MCF 10A (cell line): ENCODE measurements around the gene PPFIA1. TPM values are rescaled to one million over a fixed set of nuclear protein-coding genes. Genes with fewer than 3 reads are reported as not detected.

ENCODE experiments used
- BruUV-seq: library from RNA; stranded (reverse); fragments of 400-500 nt; replicated peaks from 2 replicates; lab custom pipeline; 2021; lab: Mats Ljungman, UMichigan
- CTCF ChIA-PET: fragments of 300-600 bp; sonication (Branson Sonifier 250); formaldehyde crosslinking; extraction: SDS; loops from one replicate; lab custom pipeline; 2021; ENCODE audit warnings: antibody characterized with exemption, inconsistent platforms; lab: Yijun Ruan, JAX
- POLR2A ChIA-PET: fragments of 300-600, 350-650 bp; sonication (Branson Sonifier 250); formaldehyde crosslinking; extraction: SDS; loops from one replicate; lab custom pipeline; 2020; ENCODE audit warnings: antibody characterized with exemption, inconsistent platforms; lab: Yijun Ruan, JAX
- DNase-seq: peaks from one replicate; pipeline ENCODE4 v3.0.0-alpha.2; 2018; ENCODE audit not compliant: unreplicated experiment
- H3K27ac Mint-ChIP-seq: one replicate; pipeline ENCODE4 v1.8.0; 2022; ENCODE audit warnings: mild to moderate bottlenecking, low read depth, mixed read lengths; ENCODE audit not compliant: unreplicated experiment
- H3K27me3 Mint-ChIP-seq: one replicate; pipeline ENCODE4 v1.8.0; 2022; ENCODE audit warnings: mixed read lengths; ENCODE audit not compliant: insufficient read depth, unreplicated experiment
- H3K36me3 Mint-ChIP-seq: one replicate; pipeline ENCODE4 v1.8.0; 2022; ENCODE audit warnings: mild to moderate bottlenecking, moderate library complexity, mixed read lengths; ENCODE audit not compliant: insufficient read depth, unreplicated experiment
- H3K4me1 Mint-ChIP-seq: one replicate; pipeline ENCODE4 v1.8.0; 2022; ENCODE audit warnings: mixed read lengths; ENCODE audit not compliant: insufficient read depth, unreplicated experiment
- H3K4me3 Mint-ChIP-seq: one replicate; pipeline ENCODE4 v1.8.0; 2022; ENCODE audit warnings: mild to moderate bottlenecking, moderate library complexity, mixed read lengths; ENCODE audit not compliant: unreplicated experiment
- H3K9me3 Mint-ChIP-seq: one replicate; pipeline ENCODE4 v1.8.0; 2022; ENCODE audit warnings: mixed read lengths; ENCODE audit not compliant: unreplicated experiment
- intact Hi-C: fragments of 100-400 bp; cut with micrococcal nuclease; formaldehyde crosslinking; loops from 2 replicates; pipeline ENCODE4 v1.14.1; 2022
- total RNA-seq: library from RNA; stranded (reverse); gene quantifications from 2 replicates; pipeline ENCODE4 v1.2.3, GENCODE V29; 2022
- TF ChIP-seq, protein P1 (sequence below): fragments of 200-600 bp; IDR thresholded peaks from one replicate; pipeline ENCODE4 v1.8.0; 2022; ENCODE audit warnings: antibody characterized with exemption, mild to moderate bottlenecking; ENCODE audit not compliant: unreplicated experiment

The PPFIA1 gene
- total RNA-seq, 1 experiment from 2014 or later, result 78.8 TPM

GRCh38 chr11:70424765-70425344, 154.4 kb downstream of the PPFIA1 start:
- H3K4me3 Mint-ChIP-seq, result no peak overlapping the region
- DNase-seq, result no peak
- intact Hi-C loops, result no loop called here

DNA sequence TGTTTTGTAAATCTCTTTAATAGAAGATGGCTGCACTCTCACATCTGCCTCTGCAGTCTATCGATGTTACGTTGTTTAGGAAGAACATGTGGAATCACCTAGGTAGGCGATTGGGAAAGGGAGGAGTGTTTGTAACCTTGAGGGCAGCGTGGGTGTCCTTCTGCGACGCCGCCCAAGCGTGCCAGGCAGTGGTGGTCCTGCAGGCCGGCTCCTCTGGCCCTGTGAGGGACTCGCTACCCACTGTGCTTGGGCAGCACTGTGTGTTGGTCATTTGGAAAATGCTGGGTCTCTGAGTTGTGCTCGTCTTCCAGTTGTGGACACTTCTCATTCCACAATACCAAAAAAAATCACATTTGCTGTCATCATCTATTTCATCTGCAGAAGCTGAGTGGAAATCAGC, 156.9 kb downstream of the PPFIA1 start:
- ChIA-PET CTCF (interaction anchor here (0.9 kb wide), 1 partner anchor 653 kb away, joined by 3 read pairs; no protein-coding TSS in a partner anchor), POLR2A (interaction anchor here (0.7 kb wide), 1 partner anchor 1243 kb away, joined by 4 read pairs; no protein-coding TSS in a partner anchor)
- Mint-ChIP-seq H3K9me3 (no peaks in the 10 kb centered on the region), H3K4me1 (no peaks in the 10 kb centered on the region), H3K27ac (no peak overlapping the region), H3K4me3 (no peak overlapping the region), H3K27me3 (no peaks in the 10 kb centered on the region), H3K36me3 (peaks cover 74% of the 10 kb centered on the region)
- no TSS peak for BruUV-seq
- TF ChIP-seq, protein P1, sequence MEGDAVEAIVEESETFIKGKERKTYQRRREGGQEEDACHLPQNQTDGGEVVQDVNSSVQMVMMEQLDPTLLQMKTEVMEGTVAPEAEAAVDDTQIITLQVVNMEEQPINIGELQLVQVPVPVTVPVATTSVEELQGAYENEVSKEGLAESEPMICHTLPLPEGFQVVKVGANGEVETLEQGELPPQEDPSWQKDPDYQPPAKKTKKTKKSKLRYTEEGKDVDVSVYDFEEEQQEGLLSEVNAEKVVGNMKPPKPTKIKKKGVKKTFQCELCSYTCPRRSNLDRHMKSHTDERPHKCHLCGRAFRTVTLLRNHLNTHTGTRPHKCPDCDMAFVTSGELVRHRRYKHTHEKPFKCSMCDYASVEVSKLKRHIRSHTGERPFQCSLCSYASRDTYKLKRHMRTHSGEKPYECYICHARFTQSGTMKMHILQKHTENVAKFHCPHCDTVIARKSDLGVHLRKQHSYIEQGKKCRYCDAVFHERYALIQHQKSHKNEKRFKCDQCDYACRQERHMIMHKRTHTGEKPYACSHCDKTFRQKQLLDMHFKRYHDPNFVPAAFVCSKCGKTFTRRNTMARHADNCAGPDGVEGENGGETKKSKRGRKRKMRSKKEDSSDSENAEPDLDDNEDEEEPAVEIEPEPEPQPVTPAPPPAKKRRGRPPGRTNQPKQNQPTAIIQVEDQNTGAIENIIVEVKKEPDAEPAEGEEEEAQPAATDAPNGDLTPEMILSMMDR, result no peak
- DNase-seq, result no peak
- intact Hi-C loops, result no loop called here

More at GRCh38 chr11:70424765-70425344, 154.4 kb downstream of the PPFIA1 start:
- TF ChIP-seq, protein P1, result no peak
- POLR2A ChIA-PET, result no interaction called here
- no peaks in the 10 kb centered on the region for H3K27me3 Mint-ChIP-seq
- CTCF ChIA-PET, result no interaction called here
- no TSS peak for BruUV-seq
- no peaks in the 10 kb centered on the region for H3K9me3 Mint-ChIP-seq
- no peak overlapping the region for H3K27ac Mint-ChIP-seq
- H3K36me3 Mint-ChIP-seq, result peaks cover 76% of the 10 kb centered on the region
- H3K4me1 Mint-ChIP-seq, result no peaks in the 10 kb centered on the region

GRCh38 chr11:70428701-70429427, 158.4 kb downstream of the PPFIA1 start:
- Mint-ChIP-seq H3K4me1 (no peaks in the 10 kb centered on the region), H3K27ac (no peak overlapping the region), H3K9me3 (no peaks in the 10 kb centered on the region), H3K36me3 (peaks cover 66% of the 10 kb centered on the region), H3K4me3 (no peak overlapping the region), H3K27me3 (no peaks in the 10 kb centered on the region)
- no peak for DNase-seq
- BruUV-seq, result no TSS peak
- TF ChIP-seq, protein P1, result no peak
- CTCF ChIA-PET, result no interaction called here
- intact Hi-C loops, result no loop called here
- POLR2A ChIA-PET, result no interaction called here

DNA sequence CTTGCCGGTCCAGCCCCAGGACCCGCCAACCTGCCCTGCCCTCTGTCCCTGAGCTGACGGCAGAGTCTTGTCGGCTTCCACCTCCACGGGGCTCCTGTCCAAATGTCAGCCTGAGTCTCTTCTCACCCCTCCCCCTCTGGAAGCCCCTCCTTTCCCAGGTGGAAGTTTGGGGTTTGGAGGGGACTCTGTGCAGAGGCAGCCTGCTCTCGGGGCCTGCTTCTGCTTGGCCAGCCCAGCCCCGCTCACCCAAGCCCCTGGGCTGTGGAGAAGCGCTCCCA, 158.9 kb downstream of the PPFIA1 start:
- ChIA-PET CTCF (no interaction called here), POLR2A (no interaction called here)
- Mint-ChIP-seq H3K27ac (no peak overlapping the region), H3K4me1 (no peaks in the 10 kb centered on the region), H3K27me3 (no peaks in the 10 kb centered on the region), H3K4me3 (no peak overlapping the region), H3K9me3 (no peaks in the 10 kb centered on the region), H3K36me3 (peaks cover 66% of the 10 kb centered on the region)
- BruUV-seq, result no TSS peak
- TF ChIP-seq, protein P1, result no peak
- no peak for DNase-seq
- intact Hi-C loops, result no loop called here
